C4-2B (cell line): Measurements from ENCODE around the gene KRT71.
A peak's percentile ranks its signal among the peaks of the same experiment; 100 is the strongest.

Source experiments
- H3K27ac ChIP-seq: fragments of 450-650 bp; 2 replicates; pipeline ENCODE4 v1.5.1; 2017
- CTCF ChIP-seq: fragments of 450-650 bp; conservative IDR thresholded peaks from 2 replicates; pipeline ENCODE4 v1.5.1; 2017; ENCODE audit warnings: mild to moderate bottlenecking
- ZFX ChIP-seq: fragments of 450-650 bp; IDR thresholded peaks from 2 replicates; pipeline ENCODE4 v1.6.1; 2017

Gene KRT71

GRCh38 chr12:52539821-52540173 is 13.1 kb downstream of the KRT71 start:
- TF ChIP-seq CTCF (no peak), ZFX (no peak)
- H3K27ac ChIP-seq = no peak overlapping the region

GRCh38 chr12:52539083-52539820 is 13.7 kb downstream of the KRT71 start:
- H3K27ac ChIP-seq = no peak overlapping the region
- no peak for TF ChIP-seq ZFX
- TF ChIP-seq CTCF = no peak

GRCh38 chr12:52537101-52537500 is 15.8 kb downstream of the KRT71 start:
- no peak for TF ChIP-seq ZFX
- no peak for TF ChIP-seq CTCF
- H3K27ac ChIP-seq = no peak overlapping the region

GRCh38 chr12:52535574-52535973 is 17.4 kb downstream of the KRT71 start:
- H3K27ac ChIP-seq = no peak overlapping the region
- TF ChIP-seq CTCF = no peak
- TF ChIP-seq ZFX = no peak

GRCh38 chr12:52534482-52534881 is 18.5 kb downstream of the KRT71 start:
- TF ChIP-seq ZFX (no peak), CTCF (peak; percentile 32)
- H3K27ac ChIP-seq = no peak overlapping the region

GRCh38 chr12:52533686-52534470 is 19.1 kb downstream of the KRT71 start:
- no peak for TF ChIP-seq ZFX
- no peak for TF ChIP-seq CTCF

GRCh38 chr12:52532636-52533035 is 20.3 kb downstream of the KRT71 start:
- no peak overlapping the region for H3K27ac ChIP-seq
- TF ChIP-seq CTCF = no peak
- no peak for TF ChIP-seq ZFX

More at GRCh38 chr12:52533686-52534470, 19.1 kb downstream of the KRT71 start:
- H3K27ac ChIP-seq = no peak overlapping the region
